SK-N-SH (cell line): ENCODE data around the gene SIL1.

Experiments used
- ELF1 ChIP-seq: IDR thresholded peaks from 2 replicates; pipeline ENCODE4 v1.4.0; 2012
- EP300 ChIP-seq, 2 experiments: IDR thresholded peaks; 2 replicates each; pipeline versions ENCODE4 v1.4.0 to v1.6.1; 2012; ENCODE audit warnings: borderline replicate concordance in 1 of 2, low read depth in 1 of 2, low read length in 1 of 2
- GABPA ChIP-seq: IDR thresholded peaks from 2 replicates; pipeline ENCODE4 v1.4.0; 2012; ENCODE audit warnings: low read depth, mild to moderate bottlenecking
- JUND ChIP-seq: IDR thresholded peaks from 2 replicates; pipeline ENCODE4 v1.4.0; 2012
- MEF2A ChIP-seq: IDR thresholded peaks from 2 replicates; pipeline ENCODE4 v1.4.0; 2012; ENCODE audit warnings: low read depth, borderline replicate concordance
- MXI1 ChIP-seq: IDR thresholded peaks from 2 replicates; pipeline ENCODE4 v1.6.1; 2012; ENCODE audit warnings: mild to moderate bottlenecking, low read depth, low read length, improper control_type of control experiment
- RAD21 ChIP-seq: IDR thresholded peaks from 2 replicates; pipeline ENCODE4 v1.6.1; 2012; ENCODE audit warnings: mild to moderate bottlenecking, low read length
- SMC3 ChIP-seq: IDR thresholded peaks from 2 replicates; pipeline ENCODE4 v1.6.1; 2012; ENCODE audit warnings: low read depth, low read length, improper control_type of control experiment
- TCF12 ChIP-seq: IDR thresholded peaks from 2 replicates; pipeline ENCODE4 v1.4.0; 2012
- TF ChIP-seq, protein P1 (sequence below): fragments of 150-350 bp; IDR thresholded peaks from 2 replicates; pipeline ENCODE4 v1.6.1; 2017; ENCODE audit warnings: antibody characterized with exemption, low read length, low read depth, borderline replicate concordance
- TF ChIP-seq, protein P2 (sequence below): IDR thresholded peaks from 2 replicates; pipeline ENCODE4 v1.6.1; 2012; ENCODE audit warnings: mild to moderate bottlenecking, low read depth, low read length, moderate library complexity
- TF ChIP-seq, protein P3 (sequence below): fragments of 200-600 bp; sonication (generic); IDR thresholded peaks from 2 replicates; pipeline ENCODE4 v1.6.1; 2017; ENCODE audit warnings: antibody characterized with exemption, mild to moderate bottlenecking, moderate library complexity
- TF ChIP-seq, protein P4 (sequence below): IDR thresholded peaks from 2 replicates; pipeline ENCODE4 v1.4.0; 2012; ENCODE audit warnings: low read depth, borderline replicate concordance

DNA sequence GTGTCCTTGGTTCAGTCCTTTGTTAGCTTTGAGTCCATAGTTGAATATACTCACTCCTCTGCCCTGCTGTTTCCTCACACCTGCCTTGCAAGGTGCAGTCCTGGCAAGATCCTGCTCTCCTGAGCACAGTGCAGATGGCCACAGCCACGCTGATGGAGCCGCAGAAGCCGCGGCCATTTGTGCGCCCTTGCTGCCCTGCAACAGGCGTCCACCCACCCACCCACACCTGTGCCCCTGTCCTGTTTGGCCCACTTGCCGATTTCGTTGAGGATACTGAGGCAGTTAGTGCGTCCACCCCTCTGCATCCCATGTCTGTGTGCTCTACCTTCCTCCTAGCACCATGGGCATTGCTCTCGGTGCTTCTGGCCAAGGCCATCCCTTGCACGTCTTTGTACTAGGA is 271.9 kb downstream of the SIL1 start:
- TF ChIP-seq, protein P1, sequence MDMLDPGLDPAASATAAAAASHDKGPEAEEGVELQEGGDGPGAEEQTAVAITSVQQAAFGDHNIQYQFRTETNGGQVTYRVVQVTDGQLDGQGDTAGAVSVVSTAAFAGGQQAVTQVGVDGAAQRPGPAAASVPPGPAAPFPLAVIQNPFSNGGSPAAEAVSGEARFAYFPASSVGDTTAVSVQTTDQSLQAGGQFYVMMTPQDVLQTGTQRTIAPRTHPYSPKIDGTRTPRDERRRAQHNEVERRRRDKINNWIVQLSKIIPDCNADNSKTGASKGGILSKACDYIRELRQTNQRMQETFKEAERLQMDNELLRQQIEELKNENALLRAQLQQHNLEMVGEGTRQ: no peak
- TF ChIP-seq, protein P2, sequence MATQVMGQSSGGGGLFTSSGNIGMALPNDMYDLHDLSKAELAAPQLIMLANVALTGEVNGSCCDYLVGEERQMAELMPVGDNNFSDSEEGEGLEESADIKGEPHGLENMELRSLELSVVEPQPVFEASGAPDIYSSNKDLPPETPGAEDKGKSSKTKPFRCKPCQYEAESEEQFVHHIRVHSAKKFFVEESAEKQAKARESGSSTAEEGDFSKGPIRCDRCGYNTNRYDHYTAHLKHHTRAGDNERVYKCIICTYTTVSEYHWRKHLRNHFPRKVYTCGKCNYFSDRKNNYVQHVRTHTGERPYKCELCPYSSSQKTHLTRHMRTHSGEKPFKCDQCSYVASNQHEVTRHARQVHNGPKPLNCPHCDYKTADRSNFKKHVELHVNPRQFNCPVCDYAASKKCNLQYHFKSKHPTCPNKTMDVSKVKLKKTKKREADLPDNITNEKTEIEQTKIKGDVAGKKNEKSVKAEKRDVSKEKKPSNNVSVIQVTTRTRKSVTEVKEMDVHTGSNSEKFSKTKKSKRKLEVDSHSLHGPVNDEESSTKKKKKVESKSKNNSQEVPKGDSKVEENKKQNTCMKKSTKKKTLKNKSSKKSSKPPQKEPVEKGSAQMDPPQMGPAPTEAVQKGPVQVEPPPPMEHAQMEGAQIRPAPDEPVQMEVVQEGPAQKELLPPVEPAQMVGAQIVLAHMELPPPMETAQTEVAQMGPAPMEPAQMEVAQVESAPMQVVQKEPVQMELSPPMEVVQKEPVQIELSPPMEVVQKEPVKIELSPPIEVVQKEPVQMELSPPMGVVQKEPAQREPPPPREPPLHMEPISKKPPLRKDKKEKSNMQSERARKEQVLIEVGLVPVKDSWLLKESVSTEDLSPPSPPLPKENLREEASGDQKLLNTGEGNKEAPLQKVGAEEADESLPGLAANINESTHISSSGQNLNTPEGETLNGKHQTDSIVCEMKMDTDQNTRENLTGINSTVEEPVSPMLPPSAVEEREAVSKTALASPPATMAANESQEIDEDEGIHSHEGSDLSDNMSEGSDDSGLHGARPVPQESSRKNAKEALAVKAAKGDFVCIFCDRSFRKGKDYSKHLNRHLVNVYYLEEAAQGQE: no peak
- TF ChIP-seq TCF12: no peak
- no peak for TF ChIP-seq EP300 (IDR thresholded peaks at IDR 0.05; ENCODE audit: borderline replicate concordance in 1 of 2, low read depth in 1 of 2, low read length in 1 of 2)
- TF ChIP-seq, protein P3, sequence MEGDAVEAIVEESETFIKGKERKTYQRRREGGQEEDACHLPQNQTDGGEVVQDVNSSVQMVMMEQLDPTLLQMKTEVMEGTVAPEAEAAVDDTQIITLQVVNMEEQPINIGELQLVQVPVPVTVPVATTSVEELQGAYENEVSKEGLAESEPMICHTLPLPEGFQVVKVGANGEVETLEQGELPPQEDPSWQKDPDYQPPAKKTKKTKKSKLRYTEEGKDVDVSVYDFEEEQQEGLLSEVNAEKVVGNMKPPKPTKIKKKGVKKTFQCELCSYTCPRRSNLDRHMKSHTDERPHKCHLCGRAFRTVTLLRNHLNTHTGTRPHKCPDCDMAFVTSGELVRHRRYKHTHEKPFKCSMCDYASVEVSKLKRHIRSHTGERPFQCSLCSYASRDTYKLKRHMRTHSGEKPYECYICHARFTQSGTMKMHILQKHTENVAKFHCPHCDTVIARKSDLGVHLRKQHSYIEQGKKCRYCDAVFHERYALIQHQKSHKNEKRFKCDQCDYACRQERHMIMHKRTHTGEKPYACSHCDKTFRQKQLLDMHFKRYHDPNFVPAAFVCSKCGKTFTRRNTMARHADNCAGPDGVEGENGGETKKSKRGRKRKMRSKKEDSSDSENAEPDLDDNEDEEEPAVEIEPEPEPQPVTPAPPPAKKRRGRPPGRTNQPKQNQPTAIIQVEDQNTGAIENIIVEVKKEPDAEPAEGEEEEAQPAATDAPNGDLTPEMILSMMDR: no peak
- no peak for TF ChIP-seq RAD21
- no peak for TF ChIP-seq ELF1
- no peak for TF ChIP-seq JUND
- no peak for TF ChIP-seq GABPA
- TF ChIP-seq SMC3: no peak
- TF ChIP-seq, protein P4, sequence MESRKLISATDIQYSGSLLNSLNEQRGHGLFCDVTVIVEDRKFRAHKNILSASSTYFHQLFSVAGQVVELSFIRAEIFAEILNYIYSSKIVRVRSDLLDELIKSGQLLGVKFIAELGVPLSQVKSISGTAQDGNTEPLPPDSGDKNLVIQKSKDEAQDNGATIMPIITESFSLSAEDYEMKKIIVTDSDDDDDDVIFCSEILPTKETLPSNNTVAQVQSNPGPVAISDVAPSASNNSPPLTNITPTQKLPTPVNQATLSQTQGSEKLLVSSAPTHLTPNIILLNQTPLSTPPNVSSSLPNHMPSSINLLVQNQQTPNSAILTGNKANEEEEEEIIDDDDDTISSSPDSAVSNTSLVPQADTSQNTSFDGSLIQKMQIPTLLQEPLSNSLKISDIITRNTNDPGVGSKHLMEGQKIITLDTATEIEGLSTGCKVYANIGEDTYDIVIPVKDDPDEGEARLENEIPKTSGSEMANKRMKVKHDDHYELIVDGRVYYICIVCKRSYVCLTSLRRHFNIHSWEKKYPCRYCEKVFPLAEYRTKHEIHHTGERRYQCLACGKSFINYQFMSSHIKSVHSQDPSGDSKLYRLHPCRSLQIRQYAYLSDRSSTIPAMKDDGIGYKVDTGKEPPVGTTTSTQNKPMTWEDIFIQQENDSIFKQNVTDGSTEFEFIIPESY: no peak
- TF ChIP-seq MXI1: no peak
- no peak for TF ChIP-seq MEF2A
